Stimulated activated CD8-positive, alpha-beta memory T cell treated with anti-CD3 and anti-CD28 coated beads, Interleukin-12 subunit alpha, Interleukin-12 subunit beta, amount 100 ng/mL, for 24 hours (primary cell): ENCODE results near the gene STAT3.
"Not testable (repeated sequence)": the region's sequence is repeated elsewhere in the genome, so short reads cannot be mapped to it uniquely, and the experiment has no call there.

Experiments used
- DNase-seq: peaks from one replicate; pipeline ENCODE4 v3.0.0-alpha.2; 2020; ENCODE audit errors: extremely low read depth

STAT3 gene

DNA sequence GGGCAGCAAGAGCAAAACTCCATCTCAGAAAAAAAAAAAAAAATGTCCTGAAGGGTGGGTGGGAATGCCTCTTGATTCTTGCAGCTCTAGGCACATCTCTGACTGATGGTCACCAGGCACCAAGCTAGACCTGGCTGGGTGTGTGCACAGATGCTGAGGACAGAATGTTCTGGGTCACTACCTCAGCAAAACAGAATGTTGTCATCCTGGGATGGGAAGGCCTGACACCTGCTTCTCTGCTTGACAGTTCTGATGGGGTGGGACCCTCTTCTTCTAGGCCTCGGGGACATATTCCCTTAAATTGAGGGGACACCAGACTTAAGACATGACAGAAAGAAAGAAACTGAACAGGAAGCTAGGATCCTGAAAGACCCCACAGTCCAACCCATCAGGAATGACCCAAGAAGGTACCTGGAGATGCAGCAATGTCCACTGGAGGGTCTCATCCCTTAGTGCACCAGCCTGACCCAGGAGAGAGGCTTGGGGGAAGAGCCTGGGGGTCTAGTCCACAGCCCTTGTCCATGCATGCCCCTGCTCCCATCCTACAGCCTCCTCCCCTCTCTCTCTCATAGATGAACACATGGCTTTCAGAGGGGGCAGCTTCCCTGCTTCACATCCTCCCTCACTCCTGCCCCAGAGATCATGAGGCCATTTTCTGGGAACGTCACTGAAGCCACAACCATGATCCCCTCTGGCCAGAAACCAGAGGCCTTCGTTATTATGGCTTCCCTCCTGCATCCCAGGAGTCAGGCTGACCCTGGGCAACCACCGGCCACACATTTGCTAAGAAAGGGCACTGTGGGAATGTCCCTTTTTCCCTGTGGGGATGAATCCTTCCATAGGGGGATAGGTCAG is 108.2 kb downstream of the STAT3 start:
- DNase-seq: no peak

DNA sequence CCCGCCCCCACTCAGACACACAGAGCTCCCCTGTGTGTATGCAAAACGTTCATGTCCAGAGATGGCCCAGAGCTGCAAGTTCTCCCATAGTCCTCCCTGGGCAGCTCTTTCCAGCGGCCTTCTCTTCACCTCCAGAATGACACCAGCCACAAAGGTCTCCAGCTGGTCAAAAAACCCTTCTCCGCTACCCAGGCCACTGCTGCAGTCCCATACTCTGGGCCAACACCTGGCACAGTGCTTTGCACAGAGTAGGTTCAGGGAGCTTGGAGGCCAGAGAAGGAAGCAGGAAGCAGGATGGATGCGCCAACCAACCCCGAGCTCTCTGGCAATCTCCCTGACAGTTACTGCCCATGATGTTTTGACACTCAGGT is 110.9 kb downstream of the STAT3 start:
- DNase-seq: no peak

DNA sequence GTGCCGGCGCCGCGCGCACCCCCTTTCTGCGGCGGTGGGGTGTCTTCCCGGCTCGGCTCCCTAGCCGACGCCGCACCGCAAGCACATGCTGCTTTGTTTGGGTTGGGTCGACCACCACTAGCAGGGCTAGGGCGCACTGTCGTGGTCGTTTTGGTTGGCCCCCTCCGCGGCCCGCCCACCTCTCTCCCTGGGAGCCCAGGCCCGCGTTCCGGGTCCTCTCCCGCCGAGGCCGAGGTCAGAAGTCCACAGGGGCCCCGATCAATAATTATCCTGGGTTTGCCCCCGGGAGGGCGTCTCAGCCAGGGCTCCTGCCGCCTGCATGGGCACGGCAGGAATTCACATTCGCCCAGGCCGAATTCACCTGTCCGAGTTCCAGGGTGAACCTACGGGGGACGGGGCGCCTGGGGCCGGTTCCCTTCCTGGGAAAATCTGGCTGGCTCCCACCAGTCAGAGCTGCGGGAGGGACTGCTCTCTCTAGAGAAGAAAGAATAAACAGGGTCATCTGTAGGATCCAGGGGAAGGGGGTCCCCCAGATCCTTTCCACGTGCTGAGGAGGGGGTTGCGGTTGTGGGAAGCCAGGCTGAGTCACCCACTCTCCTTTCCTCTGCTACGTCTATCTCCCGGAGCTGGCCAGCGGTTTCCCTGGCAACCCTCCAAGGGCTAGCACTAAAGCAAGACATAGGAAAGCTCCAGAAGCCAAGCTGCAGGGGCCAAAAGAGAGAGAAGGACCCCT is 111.5 kb downstream of the STAT3 start:
- no peak for DNase-seq

DNA sequence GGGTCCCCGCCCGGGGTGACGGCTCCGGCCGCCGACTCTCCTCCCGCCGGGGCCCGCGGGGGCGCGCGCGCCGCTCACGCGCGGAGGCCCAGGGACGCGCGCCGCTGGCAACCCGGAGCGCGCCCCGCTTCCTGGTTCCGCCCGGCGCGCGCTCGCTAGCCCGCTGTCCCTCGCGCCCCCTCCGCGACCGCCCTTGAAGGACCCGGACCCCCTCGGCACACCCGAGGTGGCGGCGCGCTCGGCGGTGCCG is 112.0 kb downstream of the STAT3 start, which contains the start of gene STAT5B:
Gene STAT5B (minus strand): TSS at position 33 of the 250 bp plus-strand sequence. CDS start 44,264 bp downstream, outside the sequence.
- DNase-seq: no peak

DNA sequence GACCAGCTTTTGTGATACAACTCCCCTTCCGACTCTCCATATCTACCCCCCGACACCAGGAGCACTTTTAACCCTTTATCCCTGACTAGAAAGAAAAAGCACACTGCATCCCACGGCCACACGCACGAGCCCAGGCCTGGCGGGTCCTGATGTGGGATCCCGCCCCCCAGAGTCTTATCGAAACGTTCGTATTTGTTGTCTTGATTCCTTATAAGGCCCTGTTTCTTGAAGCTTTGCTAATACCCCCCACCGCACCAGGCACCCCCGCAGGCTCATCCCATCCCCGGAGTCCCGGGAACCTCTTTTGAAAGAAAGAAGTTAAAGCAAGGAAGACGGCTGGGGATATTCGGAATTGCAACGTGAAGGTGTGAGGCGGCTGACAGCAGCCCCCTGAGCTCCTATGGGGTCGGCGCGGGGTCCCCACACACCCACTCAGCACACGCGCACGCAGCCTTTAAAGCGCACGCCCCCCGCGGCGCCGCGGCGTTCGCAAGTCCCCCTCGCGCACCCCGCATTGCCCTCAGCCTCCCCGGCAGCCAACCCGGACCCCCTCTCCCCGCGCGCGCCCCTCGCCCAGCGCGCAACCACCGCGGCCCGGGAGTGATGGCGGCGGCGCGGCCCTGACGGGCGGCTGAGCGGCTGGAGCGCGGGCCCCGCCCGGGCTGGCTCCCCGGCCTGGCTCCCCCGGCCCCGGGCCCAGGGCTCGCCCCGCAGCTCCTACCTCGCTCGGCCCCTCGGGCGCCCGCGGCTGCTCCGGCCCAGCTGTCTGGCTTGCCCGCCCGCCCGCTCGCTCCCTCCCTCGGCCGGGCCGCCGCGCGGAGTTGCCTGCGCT is 112.5 kb downstream of the STAT3 start:
- no peak for DNase-seq

DNA sequence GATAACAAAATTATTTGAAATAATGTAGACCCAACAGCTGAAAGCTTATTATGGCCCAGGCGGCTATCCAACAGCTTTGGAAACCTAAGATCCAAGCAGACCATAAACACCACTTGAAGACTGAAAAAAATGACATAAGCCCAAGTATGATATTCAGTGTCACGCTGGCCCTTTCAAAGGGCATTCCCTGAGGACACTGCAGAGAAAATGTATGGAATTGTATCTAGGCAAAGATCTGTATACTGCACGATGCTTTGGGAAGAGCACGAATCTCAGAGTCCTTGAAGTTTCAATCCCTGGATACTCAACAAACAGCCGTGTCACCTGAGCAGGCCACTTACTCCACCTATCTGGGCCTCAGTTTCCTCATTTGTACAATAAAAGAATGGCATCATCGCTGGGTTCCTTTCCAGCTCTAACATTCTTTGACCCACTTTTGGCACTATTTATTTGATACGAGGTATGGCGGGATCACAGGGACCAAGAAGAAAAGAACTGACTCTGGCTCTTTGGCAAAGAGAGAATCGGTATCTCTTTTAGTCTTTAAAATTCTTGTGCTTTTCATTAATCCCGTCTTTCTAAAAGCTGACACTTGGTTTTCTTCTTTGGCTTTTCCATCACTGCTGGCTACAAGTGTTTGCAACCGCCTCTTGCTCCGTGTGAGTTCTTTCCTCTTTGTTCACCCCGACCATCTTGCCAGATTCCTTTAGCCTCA is 113.3 kb downstream of the STAT3 start:
- DNase-seq: no peak

DNA sequence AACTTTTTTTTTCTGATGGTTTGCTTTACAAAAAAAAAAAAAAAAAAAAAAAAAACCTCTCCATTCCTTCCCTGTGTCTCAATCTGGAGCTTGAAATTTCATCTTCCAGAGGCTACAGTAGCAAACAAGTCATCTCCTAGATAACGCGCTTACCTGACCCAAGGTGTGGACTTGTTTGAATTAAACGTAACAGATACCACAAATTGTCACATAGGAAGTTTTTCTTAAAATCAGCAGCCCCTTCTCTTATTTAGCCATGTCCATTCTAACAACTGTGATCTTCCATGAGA is 114.0 kb downstream of the STAT3 start:
- no peak for DNase-seq

DNA sequence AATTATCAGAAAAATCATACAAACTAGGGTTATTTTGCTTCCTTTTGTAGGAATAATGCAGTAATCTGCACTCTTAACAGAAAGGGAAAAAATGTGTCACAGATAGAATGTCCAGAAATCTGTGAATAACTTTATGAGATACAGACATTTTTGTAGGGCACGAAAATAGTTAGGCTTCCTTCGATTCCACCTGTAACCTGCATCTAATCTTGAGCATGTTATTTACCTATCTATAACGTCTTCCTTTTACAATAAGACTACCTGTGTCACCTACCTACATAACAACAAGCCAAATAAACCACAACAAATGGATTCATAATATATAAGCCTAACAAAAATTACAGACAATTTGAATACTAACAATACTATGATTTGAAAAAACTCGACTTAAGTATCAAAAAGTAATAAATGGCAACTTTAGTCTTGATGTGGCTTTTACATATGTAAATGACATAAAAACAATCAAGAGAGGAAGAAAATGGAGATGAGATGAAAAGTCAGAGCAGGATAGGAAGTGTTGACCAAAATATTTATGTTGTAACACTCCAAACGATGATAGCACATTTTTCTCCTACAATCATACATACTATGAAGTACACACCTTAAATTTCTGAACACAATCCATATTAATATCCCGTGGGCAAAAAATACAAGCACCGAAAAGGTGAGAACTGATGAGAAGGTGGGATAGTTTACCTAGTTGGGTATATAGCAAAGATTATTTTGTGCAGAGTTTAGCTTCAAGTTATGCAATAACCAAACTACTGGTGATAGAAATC is 114.6 kb downstream of the STAT3 start:
- no peak for DNase-seq

DNA sequence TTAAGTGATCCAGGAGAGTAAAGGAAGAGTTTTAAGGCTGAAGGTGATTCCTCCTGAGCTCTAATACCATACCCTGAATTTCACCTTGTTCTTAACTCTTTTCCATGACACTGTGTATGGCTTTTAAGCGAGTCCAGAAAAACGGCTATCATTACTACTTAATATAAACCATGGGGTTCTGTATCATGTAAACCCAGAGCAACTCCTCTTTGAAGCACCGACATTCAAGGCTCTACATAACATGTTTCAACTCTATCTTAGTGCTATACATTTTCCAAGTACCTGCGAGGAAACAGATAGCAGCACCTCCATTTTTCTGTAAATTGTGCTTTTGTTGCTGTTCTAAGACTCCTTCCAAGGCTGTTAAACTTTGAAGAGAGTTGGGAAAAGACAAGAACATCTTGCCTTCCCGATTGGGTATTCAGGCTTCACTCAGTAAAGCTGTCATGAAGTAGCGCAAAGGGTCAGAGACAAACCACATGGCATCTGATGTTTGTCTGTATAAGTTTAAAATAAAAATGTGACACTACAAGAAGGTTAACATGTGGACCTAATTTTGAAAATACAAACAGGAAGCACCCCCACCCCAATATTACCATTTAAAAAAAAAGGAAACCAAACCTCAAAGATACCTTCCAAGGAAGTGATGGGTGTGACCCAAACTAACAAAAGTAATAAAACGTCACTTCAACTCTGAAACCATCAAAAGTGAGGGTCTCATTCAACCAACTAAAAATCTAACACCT is 115.9 kb downstream of the STAT3 start:
- no peak for DNase-seq

DNA sequence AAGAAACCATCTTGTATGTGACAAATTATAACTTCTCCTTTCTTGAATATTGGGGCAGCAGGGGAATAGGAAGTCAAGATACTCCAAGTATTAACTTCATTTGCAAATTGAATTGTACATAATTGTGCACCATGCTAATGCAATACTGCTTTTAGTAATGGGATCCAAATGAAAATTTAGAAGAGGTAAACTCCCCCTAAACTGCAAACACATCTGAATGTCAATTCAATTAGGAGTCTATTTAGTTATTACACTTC is 116.5 kb downstream of the STAT3 start:
- DNase-seq: no peak

DNA sequence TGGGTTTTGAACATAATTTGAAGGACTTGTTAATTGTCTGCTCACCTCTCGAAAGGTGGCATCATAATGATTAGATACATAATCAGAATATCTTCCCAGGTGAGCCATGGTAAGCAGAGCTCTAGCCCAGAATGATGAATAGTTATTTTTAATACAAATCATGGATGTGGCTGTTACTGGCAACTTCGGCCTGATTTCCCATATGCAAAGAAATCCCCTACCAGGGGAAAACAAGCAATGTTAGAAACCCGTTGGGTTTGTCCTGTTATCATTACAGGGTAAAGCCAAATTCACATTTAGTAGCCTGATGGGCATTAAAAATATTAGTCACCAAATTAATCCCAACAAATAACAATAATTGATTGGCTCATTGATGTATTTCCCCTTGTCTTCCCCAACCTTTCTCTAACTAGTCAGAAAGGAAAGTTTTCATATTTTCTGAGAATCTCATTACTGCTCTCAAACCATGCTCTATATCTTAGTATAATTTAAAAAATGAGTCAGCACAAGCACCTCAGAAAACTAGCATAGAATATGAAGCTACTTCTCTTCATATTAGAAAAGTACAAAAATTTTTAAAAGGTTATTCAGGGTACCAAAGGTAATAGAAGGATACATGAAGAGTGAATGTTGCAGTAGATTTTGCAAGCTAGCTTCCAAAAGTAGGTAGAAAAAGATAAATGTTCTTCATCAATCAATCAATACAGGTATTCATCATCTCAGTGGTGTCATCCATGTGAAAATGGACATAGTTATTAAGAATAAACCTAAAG is 117.0 kb downstream of the STAT3 start:
- DNase-seq: no peak

DNA sequence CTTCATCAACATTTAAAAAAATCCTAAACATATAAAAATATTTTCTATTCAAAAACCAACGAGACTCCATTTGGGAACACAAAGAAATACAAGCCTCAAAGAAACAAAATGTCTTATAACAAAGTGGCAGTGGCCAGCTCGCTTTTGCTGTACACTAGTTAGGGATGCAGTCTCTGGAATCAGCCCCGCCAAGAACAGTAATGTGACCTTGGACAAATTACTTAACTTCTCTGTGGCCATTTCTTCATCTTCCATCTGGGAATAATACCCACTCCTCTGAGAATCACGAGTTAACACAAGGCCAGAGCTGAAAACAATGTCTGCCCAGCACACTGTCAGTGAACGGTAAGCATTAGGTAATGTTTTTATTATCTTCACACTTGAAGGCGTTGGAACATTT is 117.6 kb downstream of the STAT3 start:
- no peak for DNase-seq

DNA sequence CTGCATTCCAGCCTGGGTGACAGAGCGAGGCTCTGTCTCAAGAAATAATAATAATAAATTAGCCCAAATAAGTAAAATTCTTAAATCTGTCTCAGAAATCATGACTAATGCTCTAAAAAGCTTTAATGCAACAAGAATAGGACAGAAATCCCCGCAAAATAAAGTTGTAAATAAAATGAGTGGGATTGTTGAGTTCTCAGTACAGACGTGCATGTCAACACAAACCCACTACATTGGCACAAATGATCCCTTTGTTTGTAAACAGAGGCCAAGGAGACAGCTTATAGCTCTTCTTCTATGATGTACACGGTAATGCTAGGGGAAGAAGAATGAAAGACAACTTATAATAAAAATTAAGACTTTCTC is 118.1 kb downstream of the STAT3 start:
- no peak for DNase-seq

DNA sequence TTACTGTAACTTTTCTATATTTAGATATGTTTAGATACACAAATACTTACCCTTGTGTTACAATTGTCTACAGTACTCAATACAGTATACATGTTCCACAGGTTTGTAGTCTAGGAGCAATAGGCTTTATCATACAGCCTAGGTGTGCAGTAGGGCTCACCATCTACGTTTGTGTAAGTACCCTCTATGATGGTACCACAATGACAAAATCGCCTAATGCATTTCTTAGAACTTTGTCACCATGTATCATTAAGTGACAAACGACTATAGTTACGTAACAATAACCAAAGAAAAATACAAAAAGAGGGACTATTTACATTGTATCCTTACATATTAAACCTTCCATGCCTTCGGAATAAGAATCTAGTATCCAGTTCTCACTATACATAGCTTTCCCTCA is 120.0 kb downstream of the STAT3 start:
- no peak for DNase-seq

DNA sequence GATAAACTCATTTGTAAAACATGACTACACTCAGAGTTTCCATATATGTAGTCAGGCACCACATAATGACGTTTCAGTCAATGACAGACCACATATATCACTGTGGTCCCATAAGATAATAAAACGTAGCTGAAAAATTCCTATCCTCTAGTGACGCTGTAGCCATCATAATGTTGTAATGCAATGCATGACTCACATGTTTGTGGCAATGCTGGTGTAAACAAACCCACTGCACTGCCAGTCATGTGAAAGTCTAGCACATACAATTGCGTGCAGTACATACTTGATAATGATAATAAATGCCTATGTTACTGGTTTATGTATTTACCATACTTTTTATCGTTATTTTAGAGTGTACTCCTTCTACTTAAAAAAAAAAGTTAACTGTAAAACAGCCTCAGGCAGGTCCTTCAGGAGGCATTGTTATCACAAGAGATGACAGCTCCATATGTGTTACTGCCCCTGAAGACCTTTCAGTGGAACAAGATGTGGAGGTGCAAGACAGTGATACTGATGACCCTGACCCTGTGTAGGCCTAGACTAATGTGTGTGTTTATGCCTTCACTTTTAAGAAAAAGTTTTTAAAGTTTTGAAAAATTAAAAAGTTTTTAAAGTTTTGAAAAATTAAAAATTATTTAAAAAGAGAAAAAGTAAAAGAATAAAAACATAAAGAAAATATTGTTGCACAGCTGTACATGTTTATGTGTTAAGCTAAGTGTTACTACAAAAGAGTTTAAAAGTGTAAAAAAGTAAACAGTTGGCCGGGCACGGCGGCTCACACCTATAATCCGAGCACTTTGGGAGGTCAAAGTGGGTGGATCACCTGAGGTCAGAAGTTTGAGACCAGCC is 121.1 kb downstream of the STAT3 start:
- no peak for DNase-seq

DNA sequence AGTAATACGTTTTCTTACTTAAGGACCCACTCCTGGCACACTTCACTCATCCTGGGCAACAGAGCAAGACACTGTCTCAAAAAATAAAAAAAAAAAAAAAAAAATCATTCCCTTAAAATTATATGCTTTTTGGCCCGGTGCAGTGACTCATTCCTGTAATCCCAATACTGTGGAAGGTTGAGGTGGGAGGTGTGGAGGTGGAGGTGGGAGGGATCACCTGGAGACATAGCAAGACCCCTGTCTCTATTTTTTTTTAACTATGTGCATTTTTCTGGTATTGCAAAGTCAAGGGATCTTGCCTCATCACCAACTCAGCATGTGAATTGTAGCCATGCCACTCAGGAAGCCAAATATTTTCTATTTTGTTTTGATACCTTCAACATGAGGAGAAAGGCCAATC is 121.8 kb downstream of the STAT3 start:
- no peak for DNase-seq

DNA sequence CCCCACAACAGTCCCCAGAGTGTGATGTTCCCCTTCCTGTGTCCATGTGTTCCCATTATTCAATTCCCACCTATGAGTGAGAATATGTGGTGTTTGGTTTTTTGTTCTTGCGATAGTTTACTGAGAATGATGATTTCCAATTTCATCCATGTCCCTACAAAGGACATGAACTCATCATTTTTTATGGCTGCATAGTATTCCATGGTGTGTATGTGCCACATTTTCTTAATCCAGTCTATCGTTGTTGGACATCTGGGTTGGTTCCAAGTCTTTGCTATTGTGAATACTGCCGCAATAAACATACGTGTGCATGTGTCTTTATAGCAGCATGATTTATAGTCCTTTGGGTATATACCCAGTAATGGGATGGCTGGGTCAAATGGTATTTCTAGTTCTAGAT is 123.9 kb downstream of the STAT3 start:
- not testable (repeated sequence) for DNase-seq
